ENCODE data around the gene RNF152. TPM values are rescaled to one million over a fixed set of nuclear protein-coding genes. Genes with fewer than 3 reads are reported as not detected.
"Not testable (repeated sequence)": the region's sequence is repeated elsewhere in the genome, so short reads cannot be mapped to it uniquely, and the experiment has no call there.

Gene RNF152
- total RNA-seq, 4 donors from 2014 or later, result 19.4 to 28.7 (median 21.8) TPM

- Histone ChIP-seq H3K27me3 (no peaks in the 10 kb centered on the region), H3K4me3 (replicated peaks in 1 of 3) (no peak overlapping the region), H3K4me1 (no peaks in the 10 kb centered on the region), H3K9me3 (no peaks in the 10 kb centered on the region), H3K27ac (no peak overlapping the region), H3K36me3 (no peaks in the 10 kb centered on the region)
- TF ChIP-seq CTCF (IDR thresholded peaks at IDR 0.05), result no peak
- TF ChIP-seq POLR2A (IDR thresholded peaks at IDR 0.05), result no peak
- WGBS, 2 donors, result 32 to 53% methylated on average over 2 of the region's 2 CpGs
- intact Hi-C loops (cut with DNase I), result no loop called here
- DNase-seq, result no peak
Observed at GRCh38 chr18:61784834-61785233, 108.0 kb downstream of the RNF152 start.

GRCh38 chr18:61782545-61782944, 110.3 kb downstream of the RNF152 start:
- intact Hi-C loops (cut with DNase I), result no loop called here
- DNase-seq, result no peak
- Histone ChIP-seq H3K36me3 (no peaks in the 10 kb centered on the region), H3K4me1 (no peaks in the 10 kb centered on the region), H3K4me3 (replicated peaks in 1 of 3) (no peak overlapping the region), H3K27me3 (no peaks in the 10 kb centered on the region), H3K9me3 (no peaks in the 10 kb centered on the region), H3K27ac (no peak overlapping the region)
- no peak for TF ChIP-seq CTCF (IDR thresholded peaks at IDR 0.05)
- no peak for TF ChIP-seq POLR2A (IDR thresholded peaks at IDR 0.05)
- 73 to 76% methylated on average over 3 of the region's 3 CpGs for WGBS, 2 donors

- H3K9me3 ChIP-seq; H3K27me3 ChIP-seq; H3K27ac ChIP-seq; H3K36me3 ChIP-seq; H3K4me3 ChIP-seq (replicated peaks in 1 of 3); H3K4me1 ChIP-seq; intact Hi-C loops (cut with DNase I); DNase-seq: not testable (repeated sequence)
Observed at GRCh38 chr18:61776201-61776600, 116.6 kb downstream of the RNF152 start.

GRCh38 chr18:61774846-61775245, 118.0 kb downstream of the RNF152 start:
- no peak for DNase-seq
- Histone ChIP-seq H3K9me3 (no peaks in the 10 kb centered on the region), H3K4me1 (no peaks in the 10 kb centered on the region), H3K27ac (no peak overlapping the region), H3K36me3 (no peaks in the 10 kb centered on the region), H3K27me3 (no peaks in the 10 kb centered on the region), H3K4me3 (replicated peaks in 1 of 3) (no peak overlapping the region)
- intact Hi-C loops (cut with DNase I), result no loop called here
- TF ChIP-seq POLR2A (IDR thresholded peaks at IDR 0.05), result no peak
- TF ChIP-seq CTCF (IDR thresholded peaks at IDR 0.05), result no peak

- Histone ChIP-seq H3K4me1 (no peaks in the 10 kb centered on the region), H3K27ac (no peak overlapping the region), H3K9me3 (no peaks in the 10 kb centered on the region), H3K36me3 (no peaks in the 10 kb centered on the region), H3K4me3 (replicated peaks in 1 of 3) (no peak overlapping the region), H3K27me3 (no peaks in the 10 kb centered on the region)
- WGBS, 2 donors, result 48 to 74% methylated on average over 2 of the region's 2 CpGs
- intact Hi-C loops (cut with DNase I), result no loop called here
- TF ChIP-seq POLR2A (IDR thresholded peaks at IDR 0.05), result no peak
- no peak for TF ChIP-seq CTCF (IDR thresholded peaks at IDR 0.05)
- DNase-seq, result no peak
Observed at GRCh38 chr18:61772293-61772848, 120.4 kb downstream of the RNF152 start.

- Histone ChIP-seq H3K27me3 (no peaks in the 10 kb centered on the region), H3K4me1 (no peaks in the 10 kb centered on the region), H3K27ac (no peak overlapping the region), H3K4me3 (replicated peaks in 1 of 3) (no peak overlapping the region), H3K36me3 (no peaks in the 10 kb centered on the region), H3K9me3 (no peaks in the 10 kb centered on the region)
- DNase-seq, result no peak
- intact Hi-C loops (cut with DNase I), result no loop called here
- TF ChIP-seq CTCF (IDR thresholded peaks at IDR 0.05) (no peak), POLR2A (IDR thresholded peaks at IDR 0.05) (no peak)
- 94 to 96% methylated on average over 2 of the region's 2 CpGs for WGBS, 2 donors
Observed at GRCh38 chr18:61771861-61772260, 120.9 kb downstream of the RNF152 start.

Data from thyroid gland (tissue), 4 donors.